ENCODE data around the gene ACTG1. TPM values are rescaled to one million over a fixed set of nuclear protein-coding genes. Genes with fewer than 3 reads are reported as not detected.

ACTG1 gene
- total RNA-seq, 1 experiment from 2014 or later, result 2,136 TPM

GRCh38 chr17:81545160-81545949 is 32.8 kb upstream of the ACTG1 start:
- DNase-seq (ENCODE audit: low read depth), result no peak

- DNase-seq (ENCODE audit: low read depth), result no peak
Observed at GRCh38 chr17:81544281-81544974, 31.8 kb upstream of the ACTG1 start.

- no peak for DNase-seq (ENCODE audit: low read depth)
Observed at GRCh38 chr17:81543756-81544155, 31.2 kb upstream of the ACTG1 start.

- DNase-seq (ENCODE audit: low read depth), result no peak
Observed at GRCh38 chr17:81543339-81543675, 30.7 kb upstream of the ACTG1 start.

- DNase-seq (ENCODE audit: low read depth), result no peak
Observed at GRCh38 chr17:81542431-81543338, 30.1 kb upstream of the ACTG1 start.

GRCh38 chr17:81541123-81541522 is 28.5 kb upstream of the ACTG1 start:
- DNase-seq (ENCODE audit: low read depth), result no peak

- DNase-seq (ENCODE audit: low read depth), result no peak
Observed at GRCh38 chr17:81540676-81541027, 28.1 kb upstream of the ACTG1 start.

GRCh38 chr17:81539961-81540675 is 27.5 kb upstream of the ACTG1 start:
- no peak for DNase-seq (ENCODE audit: low read depth)

- no peak for DNase-seq (ENCODE audit: low read depth)
Observed at GRCh38 chr17:81539571-81539900, 26.9 kb upstream of the ACTG1 start.

GRCh38 chr17:81538651-81539570 is 26.3 kb upstream of the ACTG1 start:
- no peak for DNase-seq (ENCODE audit: low read depth)

- no peak for DNase-seq (ENCODE audit: low read depth)
Observed at GRCh38 chr17:81537856-81538555, 25.4 kb upstream of the ACTG1 start.

- no peak for DNase-seq (ENCODE audit: low read depth)
Observed at GRCh38 chr17:81537343-81537855, 24.8 kb upstream of the ACTG1 start.

- no peak for DNase-seq (ENCODE audit: low read depth)
Observed at GRCh38 chr17:81536299-81537290, 24.0 kb upstream of the ACTG1 start.

GRCh38 chr17:81535480-81536298 is 23.1 kb upstream of the ACTG1 start:
- no peak for DNase-seq (ENCODE audit: low read depth)

GRCh38 chr17:81535007-81535328 is 22.4 kb upstream of the ACTG1 start:
- no peak for DNase-seq (ENCODE audit: low read depth)

GRCh38 chr17:81534157-81535006 is 21.8 kb upstream of the ACTG1 start:
- DNase-seq (ENCODE audit: low read depth), result no peak
